ENCODE data around the gene HMGCS1.

The HMGCS1 gene

DNA sequence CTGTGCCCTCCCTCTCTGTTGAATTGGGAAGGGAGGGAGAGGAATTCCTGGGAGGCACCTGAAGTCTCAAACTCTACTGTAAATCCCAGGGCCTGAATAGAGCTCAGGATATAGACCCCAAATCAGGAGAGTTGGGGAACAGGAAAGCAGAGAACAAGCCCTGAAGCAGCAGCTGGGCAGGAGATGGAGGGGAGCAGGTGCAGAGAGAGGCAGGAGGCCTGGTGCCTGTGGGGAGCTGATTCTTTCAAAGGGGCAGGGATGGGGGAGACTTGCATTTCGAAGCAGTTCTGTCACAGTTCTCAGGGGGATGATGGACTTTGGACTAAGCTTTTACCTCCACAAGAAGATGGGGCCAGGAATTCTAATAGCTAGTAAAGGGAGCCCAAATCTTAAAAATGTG, 71.0 kb downstream of the HMGCS1 start:
- no peak for TF ChIP-seq ZFX (IDR thresholded peaks at IDR 0.05)
- TF ChIP-seq, protein P1, sequence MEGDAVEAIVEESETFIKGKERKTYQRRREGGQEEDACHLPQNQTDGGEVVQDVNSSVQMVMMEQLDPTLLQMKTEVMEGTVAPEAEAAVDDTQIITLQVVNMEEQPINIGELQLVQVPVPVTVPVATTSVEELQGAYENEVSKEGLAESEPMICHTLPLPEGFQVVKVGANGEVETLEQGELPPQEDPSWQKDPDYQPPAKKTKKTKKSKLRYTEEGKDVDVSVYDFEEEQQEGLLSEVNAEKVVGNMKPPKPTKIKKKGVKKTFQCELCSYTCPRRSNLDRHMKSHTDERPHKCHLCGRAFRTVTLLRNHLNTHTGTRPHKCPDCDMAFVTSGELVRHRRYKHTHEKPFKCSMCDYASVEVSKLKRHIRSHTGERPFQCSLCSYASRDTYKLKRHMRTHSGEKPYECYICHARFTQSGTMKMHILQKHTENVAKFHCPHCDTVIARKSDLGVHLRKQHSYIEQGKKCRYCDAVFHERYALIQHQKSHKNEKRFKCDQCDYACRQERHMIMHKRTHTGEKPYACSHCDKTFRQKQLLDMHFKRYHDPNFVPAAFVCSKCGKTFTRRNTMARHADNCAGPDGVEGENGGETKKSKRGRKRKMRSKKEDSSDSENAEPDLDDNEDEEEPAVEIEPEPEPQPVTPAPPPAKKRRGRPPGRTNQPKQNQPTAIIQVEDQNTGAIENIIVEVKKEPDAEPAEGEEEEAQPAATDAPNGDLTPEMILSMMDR (conservative IDR thresholded peaks at IDR 0.05) = no peak
- H3K27ac ChIP-seq = no peak overlapping the region

Measured in C4-2B (cell line).